ENCODE data around the gene CDHR2.

Gene CDHR2

DNA sequence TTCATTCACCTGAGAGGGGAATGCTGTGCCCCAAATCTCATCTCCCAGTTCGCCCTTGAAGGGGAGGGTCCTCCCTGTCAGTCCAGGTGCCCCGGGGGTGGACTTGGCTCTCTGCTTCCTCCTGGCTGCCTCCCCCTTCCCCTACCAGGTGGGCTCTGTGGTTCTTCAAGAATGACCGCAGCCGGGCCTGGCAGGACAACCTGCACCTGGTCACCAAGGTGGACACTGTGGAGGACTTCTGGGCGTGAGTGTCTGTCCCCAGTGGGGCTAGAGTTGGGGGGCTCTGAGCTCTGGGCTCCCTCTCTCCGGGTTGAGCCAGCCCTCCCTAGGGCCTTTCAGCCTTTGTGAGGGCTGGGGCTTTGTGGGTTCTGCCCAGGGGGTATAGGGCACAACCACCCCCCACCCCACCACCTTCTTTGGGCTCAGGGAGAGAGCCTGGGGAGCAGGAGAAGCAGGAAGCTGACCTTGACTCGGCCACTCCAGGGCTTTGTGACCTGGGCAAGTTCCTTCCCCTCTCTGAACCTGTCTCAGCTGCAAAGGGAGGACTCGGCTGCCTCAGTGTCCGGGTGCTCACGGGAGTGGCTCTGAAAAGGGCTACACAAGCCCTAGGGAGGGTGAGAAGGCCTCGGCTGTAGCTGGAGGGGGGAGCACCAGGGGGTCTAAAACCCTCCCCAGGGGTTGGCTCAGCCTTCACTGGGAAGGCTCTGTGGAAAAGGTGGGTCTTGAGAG lies 94.5 kb downstream of the CDHR2 start:
- DNase-seq: no peak

DNA sequence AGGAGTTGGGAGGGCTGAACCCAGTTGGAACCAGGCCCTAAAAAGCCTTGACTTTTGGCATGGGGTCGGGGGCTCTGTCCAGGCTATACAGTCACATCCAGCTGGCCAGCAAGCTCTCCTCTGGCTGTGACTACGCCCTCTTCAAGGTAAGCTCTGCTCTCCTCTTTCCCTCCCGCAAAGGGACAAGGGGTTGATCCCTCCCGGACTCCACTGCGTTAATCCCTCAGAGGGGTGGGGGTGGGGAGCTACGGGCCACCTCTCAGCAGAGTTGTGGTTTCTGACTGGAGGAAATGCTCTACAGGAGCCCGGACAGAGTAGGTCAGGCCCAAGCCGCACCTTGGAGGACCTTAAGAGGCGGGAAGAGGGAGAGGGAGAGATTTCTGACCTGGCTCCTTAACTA lies 95.2 kb downstream of the CDHR2 start:
- DNase-seq: no peak

DNA sequence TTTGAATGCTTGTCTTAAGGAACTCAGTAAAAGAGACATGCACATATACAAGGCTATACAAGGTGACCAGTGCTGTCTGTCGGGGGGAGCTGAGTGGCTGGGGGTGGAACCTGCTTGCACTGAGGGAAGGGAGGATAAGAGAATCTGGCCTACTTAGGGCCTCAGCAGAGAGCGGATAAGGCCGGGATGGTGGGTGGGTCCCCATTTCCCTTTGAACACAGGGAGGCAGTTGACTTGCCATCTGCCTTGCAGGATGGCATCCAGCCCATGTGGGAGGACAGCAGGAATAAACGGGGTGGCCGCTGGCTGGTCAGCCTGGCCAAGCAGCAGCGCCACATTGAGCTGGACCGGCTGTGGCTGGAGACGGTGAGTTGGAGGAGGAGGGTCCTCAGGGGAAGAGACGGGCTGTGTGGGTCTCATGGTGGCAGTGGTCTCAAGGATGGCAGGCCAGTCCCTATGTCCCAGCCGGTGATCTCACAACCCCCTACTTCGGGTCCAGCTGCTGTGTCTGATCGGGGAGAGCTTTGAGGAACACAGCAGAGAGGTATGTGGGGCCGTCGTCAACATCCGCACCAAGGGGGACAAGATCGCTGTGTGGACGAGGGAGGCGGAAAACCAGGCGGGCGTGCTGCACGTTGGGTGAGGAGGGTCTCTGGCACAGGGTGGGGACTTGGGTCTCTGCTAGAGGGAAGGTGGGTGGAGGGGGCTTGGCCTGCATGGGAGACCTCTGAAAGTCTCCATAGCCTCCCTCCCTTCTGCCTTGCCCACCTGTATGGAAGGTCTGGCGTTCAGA lies 95.9 kb downstream of the CDHR2 start:
- no peak for DNase-seq
